Endodermal cell (in vitro differentiated cells): ENCODE results near the gene CNNM3. TPM values are rescaled to one million over a fixed set of nuclear protein-coding genes. Genes with fewer than 3 reads are reported as not detected.

Experiments
- DNase-seq: peaks from one replicate; pipeline ENCODE4 v3.0.0-alpha.2; 2017
- H3K27ac ChIP-seq: 2 replicates; pipeline ENCODE4 v1.5.1; 2013; ENCODE audit warnings: mild to moderate bottlenecking, low read depth, low read length, moderate library complexity
- H3K27me3 ChIP-seq: 2 replicates; pipeline ENCODE4 v1.6.1; 2013; ENCODE audit warnings: mild to moderate bottlenecking, low read length, moderate library complexity; ENCODE audit not compliant: insufficient read depth, control insufficient read depth, poor library complexity, severe bottlenecking
- H3K36me3 ChIP-seq: 2 replicates; pipeline ENCODE4 v1.7.0; 2013; ENCODE audit warnings: mild to moderate bottlenecking, low read length, moderate library complexity; ENCODE audit not compliant: control insufficient read depth, insufficient read depth
- H3K4me1 ChIP-seq: one replicate; pipeline ENCODE4 v1.7.0; 2013; ENCODE audit warnings: low read length; ENCODE audit not compliant: control insufficient read depth, insufficient read depth
- H3K4me3 ChIP-seq: 2 replicates; pipeline ENCODE4 v1.5.1; 2013; ENCODE audit warnings: mild to moderate bottlenecking, low read length, moderate library complexity
- H3K9ac ChIP-seq: 2 replicates; pipeline ENCODE4 v1.6.1; 2013; ENCODE audit warnings: mild to moderate bottlenecking, low read length, moderate library complexity; ENCODE audit not compliant: poor library complexity, severe bottlenecking; ENCODE audit errors: extremely low read depth
- H3K9me3 ChIP-seq: 2 replicates; pipeline ENCODE4 v1.6.1; 2013; ENCODE audit warnings: mild to moderate bottlenecking, low read length, moderate library complexity; ENCODE audit not compliant: control insufficient read depth
- H3K27ac Mint-ChIP-seq: 2 replicates; pipeline ENCODE4 v1.8.0; 2020; ENCODE audit warnings: mixed read lengths
- H3K27me3 Mint-ChIP-seq: 2 replicates; pipeline ENCODE4 v1.8.0; 2021; ENCODE audit warnings: mild to moderate bottlenecking, mixed read lengths; ENCODE audit not compliant: insufficient read depth
- H3K36me3 Mint-ChIP-seq: 2 replicates; pipeline ENCODE4 v1.8.0; 2020; ENCODE audit warnings: low read depth, mixed read lengths
- H3K4me1 Mint-ChIP-seq: 2 replicates; pipeline ENCODE4 v1.8.0; 2020; ENCODE audit warnings: mixed read lengths
- H3K4me3 Mint-ChIP-seq: 2 replicates; pipeline ENCODE4 v1.8.0; 2020; ENCODE audit warnings: mild to moderate bottlenecking, moderate library complexity, mixed read lengths
- H3K9me3 Mint-ChIP-seq: 2 replicates; pipeline ENCODE4 v1.8.0; 2020; ENCODE audit warnings: mild to moderate bottlenecking, mixed read lengths
- WGBS, 2 experiments: methylation state at CpG; one replicate each; pipeline versions ENCODE4 v1.1.5 to v1.1.7; 2013; ENCODE audit warnings: missing lambda C conversion rate in 2 of 2, mixed read lengths in 1 of 2; ENCODE audit not compliant: insufficient coverage in 1 of 2, insufficient read length in 1 of 2; 5-methylcytosine and 5-hydroxymethylcytosine counted together
- total RNA-seq, 2 donors: library from RNA; stranded (reverse); fragmentation: NEBNext Ultra II Directional in 1 of 2; extraction: Animal tissue kit (Norgen Biotek cat#: 25700) in 1 of 2; gene quantifications; 2 replicates in 1 of 2; 3 replicates in 1 of 2; pipeline ENCODE4 v1.2.1, GENCODE V29; 2021
- TF ChIP-seq, protein P1 (sequence below): fragments of 200-600 bp; sonication (generic); conservative IDR thresholded peaks from 2 replicates; pipeline ENCODE4 v1.5.0; 2021; ENCODE audit warnings: antibody characterized with exemption, mild to moderate bottlenecking

The CNNM3 gene
- total RNA-seq, 2 donors from 2014 or later, result 33.1 to 34.8 TPM

DNA sequence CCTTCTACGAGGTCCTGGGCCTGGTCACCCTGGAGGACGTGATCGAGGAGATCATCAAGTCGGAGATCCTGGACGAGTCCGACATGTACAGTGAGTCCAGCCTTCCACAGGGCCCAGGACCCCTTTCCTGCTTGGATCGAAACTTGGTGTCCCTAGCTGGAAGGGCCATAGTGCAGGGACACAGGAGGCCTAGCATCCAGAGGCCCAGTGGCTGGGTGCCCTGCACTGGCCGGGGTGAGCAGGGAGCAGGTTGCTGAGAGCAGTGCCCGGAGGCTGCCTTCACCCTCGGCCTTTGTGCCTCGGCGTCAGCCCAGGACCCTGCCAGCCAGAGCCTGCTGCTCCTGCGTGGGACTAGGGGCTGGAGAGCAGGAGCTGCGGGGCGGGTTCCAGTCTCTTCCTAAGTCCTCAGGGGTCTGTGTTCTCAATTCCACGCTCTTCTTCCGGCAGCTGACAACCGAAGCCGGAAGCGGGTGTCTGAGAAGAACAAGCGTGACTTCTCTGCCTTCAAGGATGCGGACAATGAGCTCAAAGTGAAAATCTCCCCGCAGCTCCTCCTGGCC, 18.9 kb upstream of the CNNM3 start:
- Mint-ChIP-seq H3K4me3 (no peak overlapping the region), H3K9me3 (no peaks in the 10 kb centered on the region), H3K36me3 (peaks cover 9% of the 10 kb centered on the region), H3K27ac (no peak overlapping the region), H3K27me3 (no peaks in the 10 kb centered on the region), H3K4me1 (peaks cover 6% of the 10 kb centered on the region)
- Histone ChIP-seq H3K9me3 (no peaks in the 10 kb centered on the region), H3K4me3 (no peak overlapping the region), H3K27ac (no peak overlapping the region), H3K36me3 (peaks cover 10% of the 10 kb centered on the region), H3K27me3 (no peaks in the 10 kb centered on the region), H3K9ac (no peak overlapping the region), H3K4me1 (no peaks in the 10 kb centered on the region)
- TF ChIP-seq, protein P1, sequence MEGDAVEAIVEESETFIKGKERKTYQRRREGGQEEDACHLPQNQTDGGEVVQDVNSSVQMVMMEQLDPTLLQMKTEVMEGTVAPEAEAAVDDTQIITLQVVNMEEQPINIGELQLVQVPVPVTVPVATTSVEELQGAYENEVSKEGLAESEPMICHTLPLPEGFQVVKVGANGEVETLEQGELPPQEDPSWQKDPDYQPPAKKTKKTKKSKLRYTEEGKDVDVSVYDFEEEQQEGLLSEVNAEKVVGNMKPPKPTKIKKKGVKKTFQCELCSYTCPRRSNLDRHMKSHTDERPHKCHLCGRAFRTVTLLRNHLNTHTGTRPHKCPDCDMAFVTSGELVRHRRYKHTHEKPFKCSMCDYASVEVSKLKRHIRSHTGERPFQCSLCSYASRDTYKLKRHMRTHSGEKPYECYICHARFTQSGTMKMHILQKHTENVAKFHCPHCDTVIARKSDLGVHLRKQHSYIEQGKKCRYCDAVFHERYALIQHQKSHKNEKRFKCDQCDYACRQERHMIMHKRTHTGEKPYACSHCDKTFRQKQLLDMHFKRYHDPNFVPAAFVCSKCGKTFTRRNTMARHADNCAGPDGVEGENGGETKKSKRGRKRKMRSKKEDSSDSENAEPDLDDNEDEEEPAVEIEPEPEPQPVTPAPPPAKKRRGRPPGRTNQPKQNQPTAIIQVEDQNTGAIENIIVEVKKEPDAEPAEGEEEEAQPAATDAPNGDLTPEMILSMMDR, result no peak
- no peak for DNase-seq
- WGBS, 2 experiments, result 95 to 96% methylated on average over 21 to 23 of the region's 23 CpGs

DNA sequence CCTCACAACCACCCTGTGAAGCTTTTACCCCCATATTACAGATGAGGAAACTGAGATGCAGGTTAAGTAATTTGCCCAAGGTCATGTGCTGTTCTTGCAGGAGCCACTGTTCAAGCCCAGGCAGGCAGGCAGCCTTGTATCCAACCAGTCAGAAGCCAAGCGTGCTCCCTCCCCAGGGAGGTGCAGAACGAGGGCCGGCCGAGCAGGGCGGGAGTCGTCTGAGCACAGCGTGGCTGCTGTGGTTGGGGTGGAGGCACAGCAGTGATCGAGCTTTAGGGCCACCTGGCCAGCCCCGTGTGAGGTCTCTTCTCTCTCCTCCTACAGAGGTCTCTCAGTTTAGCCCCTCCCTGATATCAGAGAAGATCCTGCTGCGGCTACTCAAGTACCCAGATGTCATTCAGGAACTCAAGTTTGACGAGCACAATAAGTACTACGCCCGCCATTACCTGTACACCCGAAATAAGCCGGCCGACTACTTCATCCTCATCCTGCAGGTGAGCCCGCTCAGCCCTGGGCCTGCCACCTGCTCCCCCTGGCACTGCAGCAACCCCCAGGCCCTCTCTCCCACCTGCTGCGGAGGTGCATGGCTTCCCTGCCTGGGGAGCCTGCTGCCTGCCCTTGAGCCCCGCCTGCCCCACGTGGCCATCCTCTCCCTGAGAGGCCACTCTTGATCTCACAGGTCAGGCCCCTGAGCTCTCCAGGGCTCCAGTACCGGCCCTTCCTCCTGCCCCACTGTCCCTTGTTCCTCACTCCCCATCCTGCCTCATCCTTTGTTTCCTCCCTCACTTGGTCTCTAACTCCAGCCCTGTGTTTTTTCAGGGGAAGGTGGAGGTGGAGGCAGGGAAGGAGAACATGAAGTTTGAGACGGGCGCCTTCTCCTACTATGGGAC, 17.1 kb upstream of the CNNM3 start:
- TF ChIP-seq, protein P1, result no peak
- DNase-seq, result no peak
- Histone ChIP-seq H3K27me3 (no peaks in the 10 kb centered on the region), H3K9ac (no peak overlapping the region), H3K36me3 (peaks cover 11% of the 10 kb centered on the region), H3K27ac (no peak overlapping the region), H3K4me1 (no peaks in the 10 kb centered on the region), H3K9me3 (no peaks in the 10 kb centered on the region), H3K4me3 (no peak overlapping the region)
- H3K4me1 Mint-ChIP-seq, result no peaks in the 10 kb centered on the region
- 93 to 94% methylated on average over 9 to 23 of the region's 23 CpGs for WGBS, 2 experiments
- no peak overlapping the region for H3K4me3 Mint-ChIP-seq
- peaks cover 12% of the 10 kb centered on the region for H3K36me3 Mint-ChIP-seq
- H3K27ac Mint-ChIP-seq, result no peak overlapping the region
- no peaks in the 10 kb centered on the region for H3K9me3 Mint-ChIP-seq
- H3K27me3 Mint-ChIP-seq, result no peaks in the 10 kb centered on the region

DNA sequence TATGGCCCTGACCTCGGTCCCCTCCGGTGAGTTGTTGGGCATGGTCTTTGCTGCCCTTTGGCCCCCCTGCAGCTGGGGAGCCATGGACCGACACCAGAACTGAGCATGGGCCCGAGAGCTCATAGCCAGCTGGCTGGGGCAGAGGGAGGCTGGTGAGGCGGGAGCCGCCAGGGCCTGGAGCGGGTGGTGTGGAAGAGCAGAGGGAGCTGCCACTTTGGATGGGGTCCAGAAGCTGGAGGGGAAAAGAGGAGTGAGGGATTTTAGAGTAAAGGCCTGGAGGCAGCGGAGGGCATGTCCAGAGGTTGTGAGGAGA, 16.5 kb upstream of the CNNM3 start:
- Histone ChIP-seq H3K4me3 (no peak overlapping the region), H3K4me1 (no peaks in the 10 kb centered on the region), H3K27me3 (no peaks in the 10 kb centered on the region), H3K36me3 (peaks cover 11% of the 10 kb centered on the region), H3K9ac (no peak overlapping the region), H3K9me3 (no peaks in the 10 kb centered on the region), H3K27ac (no peak overlapping the region)
- Mint-ChIP-seq H3K9me3 (no peaks in the 10 kb centered on the region), H3K4me3 (no peak overlapping the region), H3K4me1 (no peaks in the 10 kb centered on the region), H3K27ac (no peak overlapping the region), H3K27me3 (no peaks in the 10 kb centered on the region), H3K36me3 (peaks cover 12% of the 10 kb centered on the region)
- DNase-seq, result no peak
- TF ChIP-seq, protein P1, result no peak
- WGBS, 2 experiments, result 87 to 90% methylated on average over 3 to 8 of the region's 8 CpGs
